Measurements from ENCODE around the gene GPR15LG.
"Not testable (repeated sequence)": the region's sequence is repeated elsewhere in the genome, so short reads cannot be mapped to it uniquely, and the experiment has no call there.

GPR15LG gene

DNA sequence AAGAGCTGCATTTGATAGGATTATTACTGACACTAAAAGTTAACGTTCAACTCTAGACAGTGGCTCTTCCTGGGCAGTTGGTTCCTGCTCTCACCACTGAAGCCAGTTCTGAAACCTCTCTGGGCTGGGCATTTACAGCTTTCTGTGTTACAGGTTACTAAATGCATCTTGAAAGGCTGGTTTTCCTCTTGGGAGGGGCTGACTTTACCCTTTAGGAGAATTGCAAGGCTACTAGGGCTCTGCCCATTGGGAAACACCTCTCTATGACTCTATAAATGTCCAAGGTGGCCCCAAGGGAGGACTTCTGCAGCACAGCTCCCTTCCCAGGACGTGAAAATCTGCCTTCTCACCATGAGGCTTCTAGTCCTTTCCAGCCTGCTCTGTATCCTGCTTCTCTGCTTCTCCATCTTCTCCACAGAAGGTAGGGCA lies at the start of gene GPR15LG:
GPR15LG (plus strand) TSS at position 301 of the 429 bp plus-strand sequence; CDS start at position 352, 51 bp downstream.
- no peak for DNase-seq (ENCODE audit: low read depth)

DNA sequence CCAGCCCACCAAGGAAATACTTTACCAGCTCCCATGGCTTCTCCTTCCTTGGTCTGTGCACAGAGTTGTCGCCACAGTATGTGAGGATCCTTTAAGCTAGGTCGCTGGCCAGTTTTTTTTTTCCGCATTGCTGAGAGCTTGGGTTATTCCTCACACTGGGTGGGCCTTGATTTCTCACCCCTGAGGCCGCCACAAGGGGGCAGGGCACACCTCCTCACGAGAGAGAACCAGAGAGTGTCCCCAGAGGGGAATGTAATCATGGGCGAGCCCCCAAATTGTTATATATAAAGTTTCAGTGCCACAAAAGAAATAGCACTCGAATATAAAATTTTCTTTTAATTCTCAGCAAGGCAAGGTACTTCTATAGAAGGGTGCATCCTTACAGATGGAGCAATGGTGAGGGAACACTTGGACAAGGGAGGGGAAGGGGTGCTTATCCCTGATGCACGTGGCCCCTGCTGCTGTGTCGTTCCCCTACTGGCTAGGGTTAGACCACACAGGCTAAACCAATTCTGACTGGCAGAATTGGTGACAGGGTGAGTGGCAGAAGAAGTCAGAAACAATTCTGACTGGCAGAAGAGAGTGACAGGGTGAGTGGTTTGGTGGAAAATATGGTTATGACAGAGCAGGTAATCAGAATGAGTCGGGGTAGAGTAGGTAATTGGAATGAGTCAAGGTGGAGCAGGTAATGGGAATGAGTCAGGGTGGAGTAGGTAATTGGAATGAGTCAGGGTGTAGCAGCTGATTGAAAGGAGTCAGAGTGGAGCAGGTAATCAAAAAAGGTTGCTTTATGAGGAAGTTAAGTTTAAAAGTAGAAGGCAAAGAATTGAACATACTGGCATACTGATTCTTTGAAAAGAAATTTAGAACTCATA lies 47.5 kb upstream of the GPR15LG start:
- not testable (repeated sequence) for DNase-seq (ENCODE audit: low read depth)

- no peak for DNase-seq (ENCODE audit: low read depth)
Measured at GRCh38 chr10:84126785-84127167, 46.8 kb upstream of the GPR15LG start.

DNA sequence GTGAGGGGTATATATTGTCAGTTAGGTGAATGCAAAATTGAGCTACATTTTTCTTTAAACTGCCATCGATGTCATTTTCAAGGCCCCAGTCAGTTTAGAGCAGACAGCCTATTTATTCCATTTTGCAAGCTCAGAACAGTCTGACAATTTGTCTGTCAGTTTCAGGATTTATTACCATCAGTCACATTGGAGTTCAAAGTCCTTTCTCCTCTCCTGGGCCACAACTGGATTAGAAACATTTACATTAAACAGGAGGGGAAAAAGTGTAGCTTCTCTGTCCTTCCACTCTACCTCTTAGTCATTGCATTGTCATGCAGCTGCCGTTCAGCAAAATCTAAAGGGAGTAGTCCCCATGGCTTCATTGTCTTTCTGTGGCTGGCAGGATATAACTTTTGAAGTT lies 37.8 kb upstream of the GPR15LG start:
- no peak for DNase-seq (ENCODE audit: low read depth)

GRCh38 chr10:84137811-84138210 lies 35.8 kb upstream of the GPR15LG start:
- no peak for DNase-seq (ENCODE audit: low read depth)

DNA sequence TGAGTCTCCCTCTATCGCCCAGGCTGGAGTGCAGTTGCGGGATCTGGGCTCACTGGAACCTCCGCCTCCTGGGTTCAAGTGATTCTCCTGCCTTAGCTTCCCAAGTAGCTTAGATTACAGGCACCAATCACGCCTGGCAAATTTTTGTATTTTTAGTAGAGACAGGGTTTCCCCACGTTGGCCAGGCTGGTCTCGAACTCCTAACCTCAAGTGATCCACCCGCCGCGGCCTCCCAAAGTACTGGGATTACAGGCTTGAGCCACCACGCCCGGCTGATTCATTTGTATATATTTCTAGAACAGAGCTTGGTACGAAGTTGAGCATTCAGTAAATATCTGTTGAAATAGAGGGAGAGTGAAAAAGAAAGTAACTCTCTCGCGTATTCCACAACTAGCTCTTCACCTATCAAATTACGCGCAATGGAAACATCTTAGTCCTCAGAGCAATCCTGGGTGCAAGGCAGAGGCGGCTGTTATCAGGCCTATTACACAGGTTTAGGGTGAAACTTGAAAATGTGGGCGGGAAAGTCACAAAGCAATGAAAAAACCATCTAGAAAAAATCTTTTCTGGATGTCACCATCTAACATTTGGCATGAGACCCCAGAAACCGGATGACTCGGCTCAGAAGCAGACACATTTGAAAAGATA lies 35.0 kb upstream of the GPR15LG start:
- DNase-seq (ENCODE audit: low read depth), result no peak

DNA sequence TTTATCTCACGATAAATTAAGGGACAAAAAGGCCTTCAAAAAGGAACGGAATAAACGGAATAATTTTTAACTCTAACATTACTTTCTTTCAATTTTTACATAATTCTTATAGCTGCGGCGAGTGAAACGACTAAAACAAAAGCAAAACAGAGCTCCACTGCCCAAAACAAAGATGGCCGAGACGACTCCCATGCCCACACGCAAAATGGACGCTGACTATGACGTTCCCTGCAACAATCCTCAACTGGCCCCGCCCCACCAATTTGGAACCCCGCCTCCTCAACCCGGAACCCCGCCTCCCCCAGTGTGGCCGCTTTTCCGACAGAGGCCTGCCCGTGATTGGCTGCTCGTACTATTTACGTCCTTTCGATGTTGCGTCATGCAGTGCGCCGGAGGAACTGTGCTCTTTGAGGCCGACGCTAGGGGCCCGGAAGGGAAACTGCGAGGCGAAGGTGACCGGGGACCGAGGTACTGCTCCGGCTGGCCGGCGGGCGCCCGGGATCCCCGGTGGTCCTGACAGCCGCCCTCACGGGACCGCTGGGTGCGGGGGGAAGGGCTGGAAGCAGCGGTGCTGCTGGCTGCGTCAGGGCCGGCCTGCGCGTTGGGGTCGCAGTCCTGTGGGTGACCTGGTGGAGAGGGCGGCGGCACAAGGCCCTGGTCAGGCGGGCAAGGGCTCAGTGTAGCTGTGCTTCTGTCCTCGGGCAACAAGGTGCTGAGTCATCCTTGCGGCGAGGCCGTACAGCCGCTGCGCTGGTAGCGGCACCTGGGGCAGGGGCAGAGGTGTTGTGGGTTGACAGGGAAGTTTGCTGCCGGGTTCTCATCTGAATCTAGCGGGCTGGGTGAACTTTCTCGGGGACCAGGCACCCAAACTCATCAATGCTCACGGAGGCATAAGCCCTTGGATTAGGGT lies 34.2 kb upstream of the GPR15LG start, which contains the start of gene GHITM:
GHITM (plus strand) TSS at position 384 of the 910 bp plus-strand sequence. CDS start 1,992 bp downstream, outside the sequence.
- DNase-seq (ENCODE audit: low read depth), result peak; percentile 98

DNA sequence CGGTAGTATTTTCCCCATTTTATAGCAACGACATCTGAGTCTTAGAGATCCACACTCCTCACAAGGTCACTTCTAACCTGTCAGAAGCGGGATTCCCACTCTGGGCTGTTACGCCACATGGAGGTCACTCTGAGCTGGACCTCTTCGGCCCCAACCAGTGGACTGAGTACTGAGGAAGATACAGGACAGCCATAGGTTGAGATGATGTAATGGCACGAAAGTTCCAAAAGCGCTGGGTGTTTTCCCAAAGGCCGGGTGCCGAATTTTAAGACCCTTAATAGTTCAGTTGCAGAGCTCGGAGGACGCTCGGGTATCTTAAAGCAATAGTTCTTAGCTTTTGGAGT lies 33.6 kb upstream of the GPR15LG start:
- no peak for DNase-seq (ENCODE audit: low read depth)

DNA sequence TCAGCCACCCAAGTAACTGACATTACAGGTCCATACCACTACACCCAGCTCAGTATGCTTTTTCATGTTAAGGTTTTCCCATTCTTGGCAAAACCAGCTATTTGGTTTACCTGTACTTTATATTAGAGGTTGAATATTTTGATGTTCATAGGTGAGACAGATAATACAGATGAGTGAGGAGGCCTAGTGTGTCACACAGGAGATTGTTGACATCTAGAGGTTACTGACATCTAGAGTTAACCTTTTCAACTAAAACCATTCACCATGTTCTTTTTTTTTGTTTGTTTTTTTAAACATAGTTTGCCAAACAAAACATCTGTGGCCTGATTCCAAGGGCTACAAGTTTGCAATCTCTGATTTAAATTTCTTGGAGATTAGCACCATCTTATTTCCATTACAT lies 26.3 kb upstream of the GPR15LG start:
- no peak for DNase-seq (ENCODE audit: low read depth)

DNA sequence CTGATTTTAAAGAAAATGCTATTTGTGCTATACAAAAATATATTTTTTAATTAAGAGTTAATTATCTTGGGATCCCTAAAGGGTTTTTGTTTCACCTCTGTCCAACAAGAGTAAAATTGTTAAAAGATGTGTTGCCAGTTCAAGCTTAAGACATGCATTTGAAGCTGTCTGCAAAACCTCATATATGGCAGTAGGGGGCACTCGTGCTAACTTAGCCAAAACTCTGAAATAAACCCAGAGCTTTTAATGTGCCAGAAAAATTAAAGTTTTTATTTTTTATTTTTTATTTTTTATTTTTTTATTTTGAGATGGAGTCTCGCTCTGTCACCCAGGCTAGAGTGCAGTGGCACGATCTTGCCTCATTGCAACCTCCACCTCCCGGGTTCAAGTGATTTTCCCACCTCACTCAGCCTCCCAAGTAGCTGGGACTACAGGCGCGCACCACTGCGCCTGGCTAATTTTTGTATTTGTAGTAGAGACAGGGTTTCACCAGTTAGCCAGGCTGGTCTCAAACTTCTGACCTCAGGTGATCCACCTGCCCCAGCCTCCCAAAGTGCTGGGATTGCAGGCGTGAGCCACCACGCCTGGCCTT lies 25.5 kb upstream of the GPR15LG start:
- not testable (repeated sequence) for DNase-seq (ENCODE audit: low read depth)

GRCh38 chr10:84149854-84150253 lies 23.7 kb upstream of the GPR15LG start:
- no peak for DNase-seq (ENCODE audit: low read depth)

DNA sequence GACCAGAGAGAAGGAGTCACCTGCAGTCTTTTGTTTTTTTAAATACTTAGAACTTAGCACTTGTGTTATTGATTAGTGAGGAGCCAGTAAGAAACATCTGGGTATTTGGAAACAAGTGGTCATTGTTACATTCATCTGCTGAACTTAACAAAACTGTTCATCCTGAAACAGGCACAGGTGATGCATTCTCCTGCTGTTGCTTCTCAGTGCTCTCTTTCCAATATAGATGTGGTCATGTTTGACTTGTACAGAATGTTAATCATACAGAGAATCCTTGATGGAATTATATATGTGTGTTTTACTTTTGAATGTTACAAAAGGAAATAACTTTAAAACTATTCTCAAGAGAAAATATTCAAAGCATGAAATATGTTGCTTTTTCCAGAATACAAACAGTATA lies 20.8 kb upstream of the GPR15LG start:
- no peak for DNase-seq (ENCODE audit: low read depth)

DNA sequence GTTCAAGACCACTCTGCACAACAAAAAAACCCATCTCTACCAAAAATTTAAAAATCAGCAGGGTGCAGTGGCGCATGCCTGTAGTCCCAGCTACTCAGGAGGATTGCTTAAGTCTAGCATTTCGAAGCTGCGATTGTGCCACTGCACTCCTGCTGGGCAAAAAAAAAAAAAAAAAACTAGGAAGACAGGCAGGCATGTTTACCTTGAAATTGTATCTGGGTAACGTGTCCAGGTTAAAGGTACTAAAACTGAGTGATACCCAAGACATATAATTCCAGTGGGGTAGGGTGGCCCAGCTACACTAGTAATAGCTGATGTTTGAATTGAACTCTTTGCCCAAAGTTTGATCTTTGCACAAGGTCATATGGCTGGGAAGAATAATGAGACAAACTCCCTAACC lies 18.1 kb upstream of the GPR15LG start:
- no peak for DNase-seq (ENCODE audit: low read depth)

DNA sequence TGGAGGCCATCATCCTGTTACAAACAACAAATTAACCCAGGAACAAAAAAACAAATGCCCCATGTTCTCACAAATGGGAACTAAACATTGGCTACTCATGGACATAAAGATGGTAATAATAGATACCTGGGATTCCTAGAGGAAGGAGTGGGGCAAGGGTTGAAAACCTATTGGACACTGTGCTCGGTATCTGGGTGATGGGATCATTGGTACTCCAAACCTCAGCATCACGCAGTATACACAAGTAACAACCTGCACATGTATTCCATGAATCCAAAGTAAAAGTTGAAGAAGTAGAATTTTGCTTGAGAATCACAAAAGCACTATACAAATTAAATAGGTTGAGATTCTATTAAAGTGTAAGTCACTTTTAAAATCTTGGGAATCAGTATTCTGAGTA lies 17.6 kb upstream of the GPR15LG start:
- no peak for DNase-seq (ENCODE audit: low read depth)

DNA sequence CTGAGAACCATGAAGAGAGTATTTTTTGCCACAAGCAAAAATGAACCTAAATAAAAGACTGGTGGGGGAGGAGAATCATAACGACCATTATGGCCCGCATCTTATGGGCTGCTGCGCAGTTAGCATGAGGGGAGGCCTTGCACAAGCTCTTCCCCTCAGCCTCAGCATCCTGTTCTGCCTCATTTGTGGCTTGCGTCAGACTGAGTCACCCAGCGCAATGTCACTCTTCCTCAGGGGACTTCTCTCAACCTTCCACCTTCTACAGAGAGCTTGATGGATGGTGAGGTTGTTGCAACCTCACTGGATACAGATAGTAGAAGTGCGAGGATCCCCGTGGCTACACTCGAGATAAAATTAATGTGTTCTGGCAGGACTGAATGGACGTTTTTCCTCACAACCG lies 16.8 kb upstream of the GPR15LG start:
- peak; percentile 37 for DNase-seq (ENCODE audit: low read depth)

GRCh38 chr10:84158061-84158460 lies 15.5 kb upstream of the GPR15LG start:
- DNase-seq (ENCODE audit: low read depth), result no peak

- DNase-seq (ENCODE audit: low read depth), result no peak
Measured at GRCh38 chr10:84158550-84158949, 15.1 kb upstream of the GPR15LG start.

- DNase-seq (ENCODE audit: low read depth), result no peak
Measured at GRCh38 chr10:84159076-84159685, 14.4 kb upstream of the GPR15LG start.

DNA sequence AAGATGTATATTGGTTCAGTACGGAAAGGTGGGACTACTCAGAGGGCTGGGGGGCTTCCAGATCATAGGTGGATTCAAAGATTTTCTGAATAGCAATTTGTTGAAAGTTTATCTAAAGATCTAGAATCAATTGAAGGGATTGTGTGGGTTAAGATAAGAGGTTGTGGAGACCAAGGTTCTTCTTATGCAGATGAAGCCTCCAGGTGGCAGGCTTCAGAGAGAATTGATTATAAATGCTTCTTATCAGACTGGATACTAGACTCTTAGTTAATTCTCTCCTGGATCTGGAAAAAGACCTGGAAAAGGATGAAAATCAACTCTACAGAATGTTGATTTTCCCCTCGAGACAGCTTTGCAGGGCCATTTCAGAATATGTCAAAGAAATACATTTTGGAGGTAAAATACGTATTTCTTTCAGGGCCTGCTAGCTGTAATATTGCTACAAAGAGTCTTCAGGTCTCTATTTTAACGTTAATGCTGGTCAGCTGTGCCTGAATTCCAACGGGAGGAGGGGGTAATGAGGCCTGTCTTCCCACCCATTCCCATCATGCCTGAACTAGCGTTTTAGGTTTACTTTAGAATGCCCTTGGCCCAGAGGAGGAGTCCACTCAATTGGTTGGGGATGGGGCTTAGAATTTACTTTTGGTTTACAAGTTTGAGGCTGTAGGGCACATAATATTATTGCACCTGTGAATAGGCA lies 12.8 kb upstream of the GPR15LG start:
- no peak for DNase-seq (ENCODE audit: low read depth)

DNA sequence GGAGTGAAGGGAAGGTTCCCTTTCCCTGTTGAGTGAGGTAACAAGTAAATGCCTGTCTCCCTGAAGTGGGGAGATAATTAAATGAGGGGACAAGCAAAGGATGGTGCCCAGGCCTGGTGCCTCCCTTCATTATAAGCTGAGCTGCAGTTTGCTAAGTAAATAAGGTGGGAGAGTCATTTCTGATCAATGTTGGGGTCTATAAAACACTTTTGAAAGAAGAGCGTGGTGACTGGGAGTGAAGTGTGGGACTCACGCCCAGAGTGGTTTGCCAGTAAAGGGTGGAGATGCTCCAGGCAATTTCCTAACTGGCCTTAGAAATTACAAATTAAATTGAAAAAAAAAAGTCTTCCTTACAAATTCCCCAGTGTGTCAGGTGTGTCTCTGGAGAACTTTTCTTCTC lies 9.6 kb upstream of the GPR15LG start:
- DNase-seq (ENCODE audit: low read depth), result no peak

GRCh38 chr10:84164442-84164841 lies 9.2 kb upstream of the GPR15LG start:
- no peak for DNase-seq (ENCODE audit: low read depth)
